ENCODE data around the gene SLC9A8. TPM values are rescaled to one million over a fixed set of nuclear protein-coding genes. Genes with fewer than 3 reads are reported as not detected.

The SLC9A8 gene
- total RNA-seq, 1 donor from 2014 or later, result 8.8 TPM

DNA sequence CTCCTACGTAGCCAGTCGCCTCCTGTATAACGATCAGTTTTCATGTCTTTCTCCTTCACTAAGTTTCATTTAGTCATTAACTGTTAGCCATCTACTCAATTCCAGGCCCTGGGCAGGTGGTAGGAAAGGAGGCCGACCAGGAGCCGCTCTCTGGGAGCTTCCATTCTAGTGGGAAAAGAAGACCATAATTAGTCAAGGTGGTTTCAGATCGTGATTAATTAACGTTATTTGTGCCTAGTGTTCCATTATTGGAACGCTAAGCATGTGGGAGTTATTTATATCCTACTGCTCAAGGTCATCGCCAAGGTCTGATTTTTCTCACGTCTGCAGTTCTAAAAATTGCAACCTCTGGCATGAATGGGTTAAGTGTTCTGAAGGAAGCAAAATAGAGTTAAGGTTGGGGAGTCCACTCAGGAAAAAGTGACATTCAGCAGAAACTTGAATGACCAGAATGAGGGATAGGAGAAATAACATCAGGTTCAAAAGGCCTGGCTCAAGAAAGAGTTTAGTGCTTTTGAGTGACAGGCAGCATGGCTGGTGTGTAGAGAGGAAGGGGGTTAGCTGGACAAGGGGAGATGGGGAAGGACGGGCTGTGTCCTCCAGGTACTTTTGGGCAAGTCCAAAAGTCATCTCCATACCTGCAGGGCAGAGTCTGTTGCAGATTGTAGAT is 812 bp downstream of the SLC9A8 start:
- Histone ChIP-seq H3K27me3 (no peaks in the 10 kb centered on the region), H3K4me3 (peak overlapping the region; percentile 62 to 75), H3K9me3 (no peaks in the 10 kb centered on the region), H3K4me1 (peaks cover 22% of the 10 kb centered on the region), H3K36me3 (peaks cover 0 to 5% of the 10 kb centered on the region in 2 donors), H3K27ac (peak overlapping the region; percentile 96)
- TF ChIP-seq POLR2AphosphoS5 (IDR thresholded peaks at IDR 0.05; ENCODE audit: insufficient read depth in 1 of 2, low read depth in 1 of 2), result no peak
- TF ChIP-seq POLR2A (IDR thresholded peaks at IDR 0.05), result no peak
- DNase-seq (ENCODE audit: extremely low spot score in 2 of 2), result no peak
- intact Hi-C loops (cut with DNase I), result no loop called here

- H3K4me3 ChIP-seq, result no peak overlapping the region
These were observed 1.5 kb downstream of the SLC9A8 start for GRCh38 chr20:49814057-49814694.

GRCh38 chr20:49818816-49819215 is 6.2 kb downstream of the SLC9A8 start:
- Histone ChIP-seq H3K27ac (no peak overlapping the region), H3K4me1 (peaks cover 8% of the 10 kb centered on the region), H3K9me3 (no peaks in the 10 kb centered on the region), H3K27me3 (no peaks in the 10 kb centered on the region), H3K4me3 (no peak overlapping the region), H3K36me3 (peaks cover 0 to 41% of the 10 kb centered on the region in 2 donors)
- TF ChIP-seq POLR2AphosphoS5 (IDR thresholded peaks at IDR 0.05; ENCODE audit: insufficient read depth in 1 of 2, low read depth in 1 of 2) (no peak), POLR2A (IDR thresholded peaks at IDR 0.05) (no peak)
- TF ChIP-seq, protein P1, sequence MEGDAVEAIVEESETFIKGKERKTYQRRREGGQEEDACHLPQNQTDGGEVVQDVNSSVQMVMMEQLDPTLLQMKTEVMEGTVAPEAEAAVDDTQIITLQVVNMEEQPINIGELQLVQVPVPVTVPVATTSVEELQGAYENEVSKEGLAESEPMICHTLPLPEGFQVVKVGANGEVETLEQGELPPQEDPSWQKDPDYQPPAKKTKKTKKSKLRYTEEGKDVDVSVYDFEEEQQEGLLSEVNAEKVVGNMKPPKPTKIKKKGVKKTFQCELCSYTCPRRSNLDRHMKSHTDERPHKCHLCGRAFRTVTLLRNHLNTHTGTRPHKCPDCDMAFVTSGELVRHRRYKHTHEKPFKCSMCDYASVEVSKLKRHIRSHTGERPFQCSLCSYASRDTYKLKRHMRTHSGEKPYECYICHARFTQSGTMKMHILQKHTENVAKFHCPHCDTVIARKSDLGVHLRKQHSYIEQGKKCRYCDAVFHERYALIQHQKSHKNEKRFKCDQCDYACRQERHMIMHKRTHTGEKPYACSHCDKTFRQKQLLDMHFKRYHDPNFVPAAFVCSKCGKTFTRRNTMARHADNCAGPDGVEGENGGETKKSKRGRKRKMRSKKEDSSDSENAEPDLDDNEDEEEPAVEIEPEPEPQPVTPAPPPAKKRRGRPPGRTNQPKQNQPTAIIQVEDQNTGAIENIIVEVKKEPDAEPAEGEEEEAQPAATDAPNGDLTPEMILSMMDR (IDR thresholded peaks at IDR 0.05), result no peak
- no peak for DNase-seq (ENCODE audit: extremely low spot score in 2 of 2)
- intact Hi-C loops (cut with DNase I), result no loop called here

More at GRCh38 chr20:49814057-49814694, 1.5 kb downstream of the SLC9A8 start:
- Histone ChIP-seq H3K9me3 (no peaks in the 10 kb centered on the region), H3K36me3 (peaks cover 0 to 12% of the 10 kb centered on the region in 2 donors), H3K27ac (no peak overlapping the region), H3K4me1 (peaks cover 22% of the 10 kb centered on the region), H3K27me3 (no peaks in the 10 kb centered on the region)
- intact Hi-C loops (cut with DNase I), result no loop called here
- no peak for DNase-seq (ENCODE audit: extremely low spot score in 2 of 2)
- TF ChIP-seq, protein P1 (IDR thresholded peaks at IDR 0.05), result no peak
- TF ChIP-seq POLR2A (IDR thresholded peaks at IDR 0.05) (no peak), POLR2AphosphoS5 (IDR thresholded peaks at IDR 0.05; ENCODE audit: insufficient read depth in 1 of 2, low read depth in 1 of 2) (no peak)

- DNase-seq (ENCODE audit: extremely low spot score in 2 of 2), result no peak
- H3K27ac ChIP-seq, result no peak overlapping the region
- no peak overlapping the region for H3K4me3 ChIP-seq
- H3K27me3 ChIP-seq, result no peaks in the 10 kb centered on the region
- peaks cover 0 to 48% of the 10 kb centered on the region in 2 donors for H3K36me3 ChIP-seq
- no peaks in the 10 kb centered on the region for H3K9me3 ChIP-seq
- peaks cover 5% of the 10 kb centered on the region for H3K4me1 ChIP-seq
- intact Hi-C loops (cut with DNase I), result no loop called here
- TF ChIP-seq POLR2A (IDR thresholded peaks at IDR 0.05) (no peak), POLR2AphosphoS5 (IDR thresholded peaks at IDR 0.05; ENCODE audit: insufficient read depth in 1 of 2, low read depth in 1 of 2) (no peak)
- TF ChIP-seq, protein P1 (IDR thresholded peaks at IDR 0.05), result no peak
These were observed 7.1 kb downstream of the SLC9A8 start for GRCh38 chr20:49819702-49820101.

DNA sequence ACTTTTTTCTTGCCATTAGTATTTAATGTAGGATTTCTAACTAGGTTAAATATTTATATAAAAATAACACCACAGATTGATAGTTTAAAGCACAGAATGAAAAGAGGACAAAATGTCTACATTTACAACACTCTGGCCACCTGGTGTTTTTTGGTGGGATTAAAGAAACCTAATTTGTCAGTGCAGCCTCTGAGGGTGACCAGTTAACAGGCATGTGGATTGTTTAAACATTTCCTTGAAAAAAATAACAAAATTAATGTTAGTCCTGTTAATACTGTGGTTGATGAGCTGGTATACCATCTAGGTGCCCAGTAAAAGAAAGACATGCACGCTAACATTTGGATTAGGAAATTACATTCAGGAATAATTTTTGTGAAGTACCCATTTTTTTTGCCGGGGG is 8.8 kb downstream of the SLC9A8 start:
- Histone ChIP-seq H3K27ac (no peak overlapping the region), H3K4me3 (no peak overlapping the region), H3K4me1 (peaks cover 5% of the 10 kb centered on the region), H3K36me3 (peaks cover 0 to 50% of the 10 kb centered on the region in 2 donors), H3K9me3 (no peaks in the 10 kb centered on the region), H3K27me3 (no peaks in the 10 kb centered on the region)
- DNase-seq (ENCODE audit: extremely low spot score in 2 of 2), result no peak
- intact Hi-C loops (cut with DNase I), result no loop called here
- TF ChIP-seq POLR2A (IDR thresholded peaks at IDR 0.05), result no peak
- TF ChIP-seq, protein P1 (IDR thresholded peaks at IDR 0.05), result no peak
- no peak for TF ChIP-seq POLR2AphosphoS5 (IDR thresholded peaks at IDR 0.05; ENCODE audit: insufficient read depth in 1 of 2, low read depth in 1 of 2)

Data from vagina (tissue), 2 donors.